ENCODE data around the gene SYAP1. TPM values are rescaled to one million over a fixed set of nuclear protein-coding genes. Genes with fewer than 3 reads are reported as not detected.

SYAP1 gene
- total and polyA plus RNA-seq, 4 donors, result 9.6 to 29.0 (median 21.3) TPM

DNA sequence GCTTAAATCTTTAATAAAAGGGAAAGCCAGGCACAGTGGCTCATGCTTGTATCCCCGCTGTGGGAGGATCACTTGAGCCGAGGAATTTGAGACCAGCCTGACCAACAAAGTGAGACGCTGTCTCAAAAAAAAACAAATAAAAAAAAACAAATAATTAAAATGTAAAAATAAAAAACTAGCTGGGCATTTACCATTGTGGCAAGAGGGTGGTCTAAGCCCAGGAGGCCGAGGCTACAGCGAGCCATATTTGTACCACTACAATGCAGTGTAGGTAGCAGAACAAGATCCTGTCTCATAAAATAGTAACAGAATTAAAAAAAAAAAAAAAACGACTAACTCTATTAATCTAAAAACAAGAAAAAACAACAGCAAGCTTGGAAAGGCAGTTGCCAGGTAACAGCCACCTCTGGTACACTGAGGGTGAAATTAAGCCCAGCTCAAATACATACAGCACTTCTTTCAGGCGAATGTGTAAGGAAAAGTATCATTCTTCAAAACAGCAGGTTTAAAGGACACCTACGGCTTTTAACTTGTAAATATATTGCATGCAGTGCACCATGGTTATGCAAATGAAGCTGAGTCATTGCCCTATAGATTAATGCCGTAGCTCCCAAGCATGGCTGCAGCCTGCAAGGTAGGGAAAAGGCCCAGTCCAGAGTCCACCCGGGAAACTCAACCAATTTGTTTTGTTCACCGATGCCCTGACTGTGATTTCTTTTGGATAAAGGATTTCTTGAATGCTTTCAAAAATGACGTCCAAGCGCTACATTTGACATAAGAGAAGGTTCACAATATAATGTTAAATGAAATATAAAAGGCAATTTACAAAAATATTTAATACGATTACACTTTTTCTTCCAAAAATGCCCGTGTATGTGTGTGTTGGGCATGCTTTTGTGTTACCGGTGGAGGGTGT, 52.3 kb downstream of the SYAP1 start:
- no peak overlapping the region for H3K9ac ChIP-seq (ENCODE audit: low read depth in 1 of 2, low read length in 2 of 2)

DNA sequence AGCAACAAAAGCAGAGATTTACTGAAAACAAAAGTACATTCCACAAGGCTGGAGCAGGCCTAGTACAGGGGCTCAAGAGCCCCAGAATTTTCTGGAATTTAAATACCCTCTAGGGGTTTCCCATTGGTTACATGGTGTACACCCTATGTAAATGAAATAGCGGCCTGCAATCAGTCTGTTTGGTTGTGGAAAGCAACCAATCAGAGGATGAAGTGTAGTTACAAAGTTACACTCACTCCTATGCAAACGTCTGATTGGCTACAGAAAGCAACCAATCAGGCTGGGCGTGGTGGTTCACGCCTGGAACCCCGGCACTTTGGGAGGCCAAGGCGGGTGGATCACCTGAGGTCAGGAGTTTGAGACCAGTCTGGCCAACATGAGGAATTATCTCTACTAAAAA, 53.0 kb downstream of the SYAP1 start:
- Histone ChIP-seq H3K9ac (ENCODE audit: low read depth in 1 of 2, low read length in 2 of 2) (no peak overlapping the region), H3K9me3 (ENCODE audit: control insufficient read depth in 4 of 4, low read length in 3 of 4) (no peaks in the 10 kb centered on the region), H3K27ac (ENCODE audit: low read depth in 1 of 2, low read length in 2 of 2) (no peak overlapping the region), H3K4me1 (ENCODE audit: control insufficient read depth in 4 of 4, insufficient read depth in 4 of 4, low read length in 3 of 4) (no peaks in the 10 kb centered on the region), H3K27me3 (ENCODE audit: control insufficient read depth in 4 of 4, insufficient read depth in 4 of 4, low read length in 3 of 4) (no peaks in the 10 kb centered on the region), H3K4me3 (ENCODE audit: low read depth in 1 of 3, low read length in 3 of 3) (no peak overlapping the region), H3K36me3 (ENCODE audit: control insufficient read depth in 4 of 4, insufficient read depth in 3 of 4, low read depth in 1 of 4, low read length in 3 of 4) (no peaks in the 10 kb centered on the region)
- no peak for TF ChIP-seq SP1 (IDR thresholded peaks at IDR 0.05)
- TF ChIP-seq EGR1 (IDR thresholded peaks at IDR 0.05; ENCODE audit: low read depth in 2 of 2), result no peak
- TF ChIP-seq, protein P1, sequence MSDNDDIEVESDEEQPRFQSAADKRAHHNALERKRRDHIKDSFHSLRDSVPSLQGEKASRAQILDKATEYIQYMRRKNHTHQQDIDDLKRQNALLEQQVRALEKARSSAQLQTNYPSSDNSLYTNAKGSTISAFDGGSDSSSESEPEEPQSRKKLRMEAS (IDR thresholded peaks at IDR 0.05), result no peak
- TF ChIP-seq RXRA (IDR thresholded peaks at IDR 0.05), result no peak
- DNase-seq (ENCODE audit: low spot score), result no peak
- WGBS, result 94% methylated on average over 6 of the region's 6 CpGs

More for the DNA sequence above, 52.3 kb downstream of the SYAP1 start:
- Histone ChIP-seq H3K4me3 (ENCODE audit: low read depth in 1 of 3, low read length in 3 of 3) (no peak overlapping the region), H3K36me3 (ENCODE audit: control insufficient read depth in 4 of 4, insufficient read depth in 3 of 4, low read depth in 1 of 4, low read length in 3 of 4) (no peaks in the 10 kb centered on the region), H3K9me3 (ENCODE audit: control insufficient read depth in 4 of 4, low read length in 3 of 4) (no peaks in the 10 kb centered on the region), H3K4me1 (ENCODE audit: control insufficient read depth in 4 of 4, insufficient read depth in 4 of 4, low read length in 3 of 4) (no peaks in the 10 kb centered on the region), H3K27me3 (ENCODE audit: control insufficient read depth in 4 of 4, insufficient read depth in 4 of 4, low read length in 3 of 4) (no peaks in the 10 kb centered on the region), H3K27ac (ENCODE audit: low read depth in 1 of 2, low read length in 2 of 2) (no peak overlapping the region)
- DNase-seq (ENCODE audit: low spot score), result no peak
- 73% methylated on average over 16 of the region's 16 CpGs for WGBS
- TF ChIP-seq JUND (IDR thresholded peaks at IDR 0.05) (no peak), EGR1 (IDR thresholded peaks at IDR 0.05; ENCODE audit: low read depth in 2 of 2) (no peak), GABPA (IDR thresholded peaks at IDR 0.05 in 1 of 2, conservative IDR thresholded peaks at IDR 0.05 in 1 of 2) (no peak), RXRA (IDR thresholded peaks at IDR 0.05) (no peak), RAD21 (IDR thresholded peaks at IDR 0.05) (no peak), YY1 (IDR thresholded peaks at IDR 0.05) (no peak), SP1 (IDR thresholded peaks at IDR 0.05) (no peak), FOXA1 (IDR thresholded peaks at IDR 0.05) (no peak)
- TF ChIP-seq, protein P2, sequence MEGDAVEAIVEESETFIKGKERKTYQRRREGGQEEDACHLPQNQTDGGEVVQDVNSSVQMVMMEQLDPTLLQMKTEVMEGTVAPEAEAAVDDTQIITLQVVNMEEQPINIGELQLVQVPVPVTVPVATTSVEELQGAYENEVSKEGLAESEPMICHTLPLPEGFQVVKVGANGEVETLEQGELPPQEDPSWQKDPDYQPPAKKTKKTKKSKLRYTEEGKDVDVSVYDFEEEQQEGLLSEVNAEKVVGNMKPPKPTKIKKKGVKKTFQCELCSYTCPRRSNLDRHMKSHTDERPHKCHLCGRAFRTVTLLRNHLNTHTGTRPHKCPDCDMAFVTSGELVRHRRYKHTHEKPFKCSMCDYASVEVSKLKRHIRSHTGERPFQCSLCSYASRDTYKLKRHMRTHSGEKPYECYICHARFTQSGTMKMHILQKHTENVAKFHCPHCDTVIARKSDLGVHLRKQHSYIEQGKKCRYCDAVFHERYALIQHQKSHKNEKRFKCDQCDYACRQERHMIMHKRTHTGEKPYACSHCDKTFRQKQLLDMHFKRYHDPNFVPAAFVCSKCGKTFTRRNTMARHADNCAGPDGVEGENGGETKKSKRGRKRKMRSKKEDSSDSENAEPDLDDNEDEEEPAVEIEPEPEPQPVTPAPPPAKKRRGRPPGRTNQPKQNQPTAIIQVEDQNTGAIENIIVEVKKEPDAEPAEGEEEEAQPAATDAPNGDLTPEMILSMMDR (IDR thresholded peaks at IDR 0.05; ENCODE audit: low read depth, low read length, missing input control), result no peak

DNA sequence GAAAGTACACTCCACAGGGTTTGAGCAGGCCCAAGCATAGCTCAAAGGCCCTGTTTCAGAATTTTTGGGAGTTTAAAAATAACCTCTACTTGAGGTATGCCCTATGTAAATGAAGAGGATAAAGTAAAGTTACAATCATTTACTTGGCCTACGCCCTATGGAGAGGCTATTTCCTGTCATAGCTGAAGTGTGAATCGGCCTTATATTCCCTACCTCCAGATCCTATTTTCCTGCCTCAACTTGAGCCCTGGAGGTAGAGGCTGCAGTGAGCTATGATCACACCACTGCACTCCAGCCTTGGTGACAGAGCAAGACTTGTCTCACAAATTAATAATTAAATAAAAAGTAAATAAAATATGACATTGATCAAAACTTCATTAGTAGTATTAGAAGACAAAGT, 55.3 kb downstream of the SYAP1 start:
- no peak overlapping the region for H3K9ac ChIP-seq (ENCODE audit: low read depth in 1 of 2, low read length in 2 of 2)
- H3K9me3 ChIP-seq (ENCODE audit: control insufficient read depth in 4 of 4, low read length in 3 of 4), result no peaks in the 10 kb centered on the region
- no peak overlapping the region for H3K4me3 ChIP-seq (ENCODE audit: low read depth in 1 of 3, low read length in 3 of 3)
- H3K27me3 ChIP-seq (ENCODE audit: control insufficient read depth in 4 of 4, insufficient read depth in 4 of 4, low read length in 3 of 4), result no peaks in the 10 kb centered on the region
- no peak for DNase-seq (ENCODE audit: low spot score)
- WGBS, result 96% methylated on average over 2 of the region's 2 CpGs
- TF ChIP-seq GABPA (IDR thresholded peaks at IDR 0.05 in 1 of 2, conservative IDR thresholded peaks at IDR 0.05 in 1 of 2) (no peak), NR2F2 (IDR thresholded peaks at IDR 0.05) (no peak), JUND (IDR thresholded peaks at IDR 0.05) (no peak), RAD21 (IDR thresholded peaks at IDR 0.05) (no peak)
- TF ChIP-seq, protein P2 (IDR thresholded peaks at IDR 0.05; ENCODE audit: low read depth, low read length, missing input control), result no peak
- TF ChIP-seq, protein P3, sequence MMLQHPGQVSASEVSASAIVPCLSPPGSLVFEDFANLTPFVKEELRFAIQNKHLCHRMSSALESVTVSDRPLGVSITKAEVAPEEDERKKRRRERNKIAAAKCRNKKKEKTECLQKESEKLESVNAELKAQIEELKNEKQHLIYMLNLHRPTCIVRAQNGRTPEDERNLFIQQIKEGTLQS (IDR thresholded peaks at IDR 0.05), result no peak
- H3K27ac ChIP-seq (ENCODE audit: low read depth in 1 of 2, low read length in 2 of 2), result no peak overlapping the region
- no peaks in the 10 kb centered on the region for H3K36me3 ChIP-seq (ENCODE audit: control insufficient read depth in 4 of 4, insufficient read depth in 3 of 4, low read depth in 1 of 4, low read length in 3 of 4)
- no peaks in the 10 kb centered on the region for H3K4me1 ChIP-seq (ENCODE audit: control insufficient read depth in 4 of 4, insufficient read depth in 4 of 4, low read length in 3 of 4)

Measured in liver (tissue), 9 donors.